GM12878 (cell line): ENCODE data around the gene MAN1A1. TPM values are rescaled to one million over a fixed set of nuclear protein-coding genes. Genes with fewer than 3 reads are reported as not detected.

Experiments used
- ATAC-seq: fragments of 200-7000 bp; cut with Tn5 transposase; 3 replicates; pipeline ENCODE4 v1.9.1; 2020; ENCODE audit warnings: mild to moderate bottlenecking, moderate library complexity
- BruUV-seq: library from RNA; stranded (reverse); fragments of 400-500 nt; replicated peaks from 2 replicates; lab custom pipeline; 2021; lab: Mats Ljungman, UMichigan
- CTCF ChIA-PET: fragments of 300-600 bp; sonication (Branson Sonifier 250); formaldehyde crosslinking; extraction: SDS; loops from one replicate; lab custom pipeline; 2021; ENCODE audit warnings: inconsistent platforms; lab: Yijun Ruan, JAX
- POLR2A ChIA-PET: fragments of 350-600 bp; formaldehyde crosslinking; extraction: SDS; loops from one replicate; lab custom pipeline; 2021; ENCODE audit warnings: inconsistent platforms; lab: Charles Lee
- RAD21 ChIA-PET: fragments of 300-600 bp; sonication (Branson Sonifier 250); formaldehyde crosslinking; loops from one replicate; lab custom pipeline; 2023; ENCODE audit warnings: antibody characterized with exemption; ENCODE audit not compliant: unreplicated experiment; lab: Charles Lee
- SMC1A ChIA-PET: fragments of 300-600 bp; sonication (Branson Sonifier 250); formaldehyde crosslinking; loops from one replicate; lab custom pipeline; 2023; ENCODE audit not compliant: unreplicated experiment, uncharacterized antibody; lab: Charles Lee
- DNase-seq: peaks from one replicate; pipeline ENCODE4 v3.0.0-alpha.2; 2011; ENCODE audit warnings: low read depth, low spot score
- FAIRE-seq: peaks from 3 replicates; lab custom pipeline; 2011; peaks lifted over from hg19 to GRCh38; lab: Jason Lieb, UNC
- H2AFZ ChIP-seq: 2 replicates; pipeline ENCODE4 v1.6.0; 2011; ENCODE audit warnings: low read depth, low read length, control low read depth; ENCODE audit not compliant: control insufficient read depth
- H3K27ac ChIP-seq: 2 replicates; pipeline ENCODE4 v1.5.1; 2011; ENCODE audit warnings: control low read depth; ENCODE audit not compliant: control insufficient read depth, insufficient read depth
- H3K27me3 ChIP-seq, 2 experiments: replicated peaks in 1 of 2; 2 replicates each; pipeline versions ENCODE4 v1.6.0 to v1.6.1; 2011; ENCODE audit warnings: low read length in 1 of 2; ENCODE audit not compliant: control insufficient read depth in 2 of 2, insufficient read depth in 2 of 2
- H3K36me3 ChIP-seq, 2 experiments: 2 replicates each; pipeline ENCODE4 v1.5.1; 2011; ENCODE audit warnings: low read length in 1 of 2; ENCODE audit not compliant: control insufficient read depth in 2 of 2, insufficient read depth in 2 of 2
- H3K4me1 ChIP-seq: 2 replicates; pipeline ENCODE4 v1.6.1; 2011; ENCODE audit warnings: mild to moderate bottlenecking, low read length, moderate library complexity, mixed read lengths; ENCODE audit not compliant: control insufficient read depth, insufficient read depth
- H3K4me2 ChIP-seq: 2 replicates; pipeline ENCODE4 v1.6.0; 2011; ENCODE audit warnings: control low read depth; ENCODE audit not compliant: control insufficient read depth, insufficient read depth
- H3K4me3 ChIP-seq: fragments of 200-600 bp; sonication (generic); 2 replicates; pipeline ENCODE4 v1.5.1; 2016
- H3K79me2 ChIP-seq: 2 replicates; pipeline ENCODE4 v1.6.0; 2011; ENCODE audit warnings: low read length; ENCODE audit not compliant: control insufficient read depth, insufficient read depth
- H3K9ac ChIP-seq: 2 replicates; pipeline ENCODE4 v1.8.0; 2011; ENCODE audit warnings: low read length, control low read depth, mixed read lengths; ENCODE audit not compliant: control insufficient read depth, insufficient read depth
- H3K9me3 ChIP-seq: replicated peaks from 3 replicates; pipeline ENCODE4 v1.5.1; 2011; ENCODE audit warnings: mild to moderate bottlenecking, low read length; ENCODE audit not compliant: control insufficient read depth, insufficient read depth
- H4K20me1 ChIP-seq: 2 replicates; pipeline ENCODE4 v1.6.0; 2011; ENCODE audit not compliant: control insufficient read depth, insufficient read depth
- GATAD2B ChIP-seq: fragments of 450-650 bp; conservative IDR thresholded peaks from 2 replicates; pipeline ENCODE4 v1.6.1; 2017; ENCODE audit warnings: low read depth, mild to moderate bottlenecking, moderate library complexity
- KAT2A ChIP-seq: conservative IDR thresholded peaks from 2 replicates; pipeline ENCODE4 v1.6.1; 2011; ENCODE audit warnings: low read depth, low read length; ENCODE audit not compliant: control insufficient read depth
- NKRF ChIP-seq: fragments of 450-650 bp; conservative IDR thresholded peaks from 2 replicates; pipeline ENCODE4 v1.6.1; 2017; ENCODE audit warnings: mild to moderate bottlenecking, moderate library complexity
- SMAD1 ChIP-seq: fragments of 450-650 bp; IDR thresholded peaks from 2 replicates; pipeline ENCODE4 v1.6.1; 2018; ENCODE audit warnings: mild to moderate bottlenecking, low read depth; ENCODE audit not compliant: partially characterized antibody
- SRF ChIP-seq, 2 experiments: IDR thresholded peaks; 2 replicates each; pipeline ENCODE4 v1.6.1; 2011; ENCODE audit warnings: low read depth in 2 of 2, low read length in 2 of 2, mild to moderate bottlenecking in 1 of 2, moderate library complexity in 1 of 2
- ZNF592 ChIP-seq: fragments of 450-650 bp; IDR thresholded peaks from 2 replicates; pipeline ENCODE4 v1.6.1; 2017; ENCODE audit warnings: mild to moderate bottlenecking, moderate library complexity
- ZSCAN29 ChIP-seq: fragments of 450-650 bp; IDR thresholded peaks from 2 replicates; pipeline ENCODE4 v1.6.1; 2017; ENCODE audit warnings: mild to moderate bottlenecking, moderate library complexity
- WGBS: methylation state at CpG from one replicate; pipeline ENCODE4 v1.1.6; 2016; ENCODE audit warnings: low lambda C conversion rate; ENCODE audit not compliant: insufficient replicate concordance, insufficient coverage; ENCODE audit errors: missing lambda C conversion rate; 5-methylcytosine and 5-hydroxymethylcytosine counted together
- in situ Hi-C: fragments of 300-500 bp; cut with MboI; formaldehyde crosslinking; loops from 9 replicates; pipeline ENCODE4 v1.14.3; 2018; ENCODE audit warnings: mixed read lengths
- intact Hi-C: fragments of 100-400 bp; cut with micrococcal nuclease; formaldehyde crosslinking; loops from one replicate; pipeline ENCODE4 v1.14.2; 2022; ENCODE audit not compliant: unreplicated experiment
- polyA plus RNA-seq, 11 experiments: library from polyadenylated mRNA; depleted of rRNA in 4 of 11; unstranded in 6 of 11; stranded (reverse) in 5 of 11; fragments of >200 nt; fragmentation: Nextera tagmentation in 4 of 11; fragmentation: Illumina TruSeq in 1 of 11; extraction: Ambion mirVana in 4 of 11; extraction: Trizol in 1 of 11; gene quantifications; 1 replicate in 1 of 11; 2 replicates in 10 of 11; pipeline versions ENCODE4 v1.2.1 to v1.2.3, GENCODE V29; 2011 to 2016; ENCODE audit warnings: inconsistent platforms in 2 of 11, missing spikeins in 2 of 11, low read depth in 1 of 11
- total RNA-seq, 4 experiments: library from RNA; depleted of rRNA in 3 of 4; stranded (reverse); fragments of >200 nt in 3 of 4; fragmentation: Illumina TruSeq in 1 of 4; extraction: Trizol in 1 of 4; gene quantifications; 2 replicates each; pipeline versions ENCODE4 v1.2.1 to v1.2.3, GENCODE V29; 2013 to 2021

MAN1A1 gene
- total and polyA plus RNA-seq, 10 of the 15 experiments (the other 5 are each of a cell fraction or from before 2014, with no cell fraction given) = 5.4 to 28.1 (median 19.5) TPM

- H3K79me2 ChIP-seq = no peaks in the 10 kb centered on the region
- ChIA-PET SMC1A (interaction anchor here (0.6 to 1.2 kb wide), 5 partner anchors 9 to 80 kb away, joined by 3 to 4 read pairs (median 3); no protein-coding TSS in a partner anchor), CTCF (interaction anchor here (1.2 kb wide), 1 partner anchor 9 kb away, joined by 3 read pairs; no protein-coding TSS in a partner anchor), RAD21 (no interaction called here), POLR2A (interaction anchor here (1.0 kb wide), 1 partner anchor 24 kb away, joined by 3 read pairs; no protein-coding TSS in a partner anchor)
- ATAC-seq = no peak
- 100% methylated on average over 2 of the region's 2 CpGs for WGBS
- H3K4me3 ChIP-seq = no peak overlapping the region
- no peak overlapping the region for H3K27ac ChIP-seq
- H3K4me1 ChIP-seq = no peaks in the 10 kb centered on the region
- no peak overlapping the region for H2AFZ ChIP-seq
- H4K20me1 ChIP-seq = no peaks in the 10 kb centered on the region
- intact Hi-C loops (no loop called here), in situ Hi-C loops (no loop called here)
- no peak for FAIRE-seq
- no peak overlapping the region for H3K4me2 ChIP-seq
- no peak overlapping the region for H3K9ac ChIP-seq
- no peak for TF ChIP-seq SRF (IDR thresholded peaks at IDR 0.05; ENCODE audit: low read depth in 2 of 2, low read length in 2 of 2)
- TF ChIP-seq SMAD1 = no peak
- TF ChIP-seq ZNF592 = no peak
- TF ChIP-seq GATAD2B = no peak
- TF ChIP-seq NKRF = no peak
- TF ChIP-seq ZSCAN29 = no peak
- TF ChIP-seq KAT2A = no peak
- no peaks in the 10 kb centered on the region for H3K27me3 ChIP-seq
- no TSS peak for BruUV-seq
- DNase-seq = no peak
- no peaks in the 10 kb centered on the region for H3K9me3 ChIP-seq
- H3K36me3 ChIP-seq = no peaks in the 10 kb centered on the region; a peak in 1 of 4 replicates
These were observed 116.1 kb downstream of the MAN1A1 start for GRCh38 chr6:119233312-119233984.
